ENCODE results near the gene KCNQ5.

KCNQ5 gene

DNA sequence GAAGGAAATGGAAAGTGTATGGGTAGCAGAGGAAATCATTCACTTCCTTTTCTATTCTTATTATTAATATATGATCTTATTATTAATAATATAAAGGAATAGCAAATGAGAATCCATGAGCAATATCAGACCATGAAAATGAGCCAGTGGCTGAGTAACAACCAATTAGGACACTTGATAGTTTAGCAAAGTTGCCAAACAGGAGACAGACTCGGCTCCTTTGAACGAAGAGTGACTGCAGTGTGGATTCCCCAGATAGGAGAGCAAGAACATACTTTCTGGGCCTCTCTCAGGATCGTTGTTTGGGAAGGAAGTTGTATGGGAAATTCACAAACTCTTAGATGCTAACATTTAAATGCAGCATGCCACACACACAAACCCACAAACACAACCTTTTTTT lies 381.4 kb downstream of the KCNQ5 start:
- Histone ChIP-seq H4K8ac (ENCODE audit: low read depth, low read length) (no peak overlapping the region), H3K4me2 (ENCODE audit: insufficient read depth, low read length, poor library complexity, severe bottlenecking) (no peak overlapping the region), H2BK120ac (ENCODE audit: low read depth, low read length) (no peak overlapping the region), H3K23ac (ENCODE audit: low read depth, low read length, poor library complexity) (no peak overlapping the region), H2BK5ac (ENCODE audit: low read length) (no peak overlapping the region), H3K79me1 (ENCODE audit: low read depth, low read length) (no peaks in the 10 kb centered on the region), H3K14ac (ENCODE audit: low read length) (no peak overlapping the region), H3K4me1 (ENCODE audit: control insufficient read depth in 2 of 2, insufficient read depth in 1 of 2, low read depth in 1 of 2, low read length in 2 of 2) (peaks cover 0 to 2% of the 10 kb centered on the region in 2 donors), H2AFZ (ENCODE audit: low read length) (no peak overlapping the region), H2BK12ac (ENCODE audit: low read length) (no peak overlapping the region), H3K36me3 (replicated peaks in 1 of 2; ENCODE audit: control insufficient read depth in 2 of 2, insufficient read depth in 2 of 2, low read length in 2 of 2) (no peaks in the 10 kb centered on the region), H3K9me3 (replicated peaks in 1 of 2; ENCODE audit: control insufficient read depth in 2 of 2, insufficient read depth in 1 of 2, low read depth in 1 of 2, low read length in 2 of 2) (no peaks in the 10 kb centered on the region), H3K4me3 (ENCODE audit: low read length in 2 of 2) (no peak overlapping the region), H3K4ac (ENCODE audit: low read length) (no peak overlapping the region), H2BK15ac (ENCODE audit: low read length) (no peak overlapping the region), H3K9ac (ENCODE audit: low read depth, low read length, poor library complexity) (no peak overlapping the region), H2AK5ac (ENCODE audit: low read depth, low read length) (no peak overlapping the region), H4K91ac (ENCODE audit: low read depth, low read length, poor library complexity) (no peak overlapping the region), H3K27me3 (ENCODE audit: control insufficient read depth in 3 of 3, insufficient read depth in 3 of 3, low read depth in 1 of 3, low read length in 3 of 3) (no peaks in the 10 kb centered on the region), H3K27ac (replicated peaks; ENCODE audit: low read length) (no peak overlapping the region), H3K18ac (ENCODE audit: low read length) (no peak overlapping the region)
- no peak for DNase-seq (ENCODE audit: low spot score)
- no CpG with 5 or more reads among the region's 3 CpGs for WGBS, 2 donors (ENCODE audit: extremely low coverage in 2 of 2, insufficient read length in 2 of 2, insufficient replicate concordance in 1 of 2)

DNA sequence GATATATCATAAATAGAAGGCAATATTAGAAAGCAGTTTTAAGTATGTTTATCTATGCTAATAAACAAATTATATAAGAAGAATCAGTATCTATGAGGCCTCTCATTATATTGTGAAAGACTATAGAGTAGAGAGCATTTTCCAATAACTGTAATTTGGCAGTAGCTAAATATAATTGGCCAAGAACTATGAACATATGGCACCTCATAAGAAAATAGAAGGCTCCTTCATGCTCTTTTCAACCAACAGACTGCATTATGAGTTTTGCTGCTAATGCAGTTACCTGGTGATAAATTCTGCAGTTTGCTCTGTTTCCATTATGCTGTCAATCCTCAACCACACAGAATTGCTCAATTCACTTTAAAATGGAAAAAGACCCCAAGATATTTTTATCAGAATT lies 382.4 kb downstream of the KCNQ5 start:
- Histone ChIP-seq H2BK120ac (ENCODE audit: low read depth, low read length) (no peak overlapping the region), H2AK5ac (ENCODE audit: low read depth, low read length) (no peak overlapping the region), H2AFZ (ENCODE audit: low read length) (no peak overlapping the region), H3K18ac (ENCODE audit: low read length) (no peak overlapping the region), H2BK12ac (ENCODE audit: low read length) (no peak overlapping the region), H3K9ac (ENCODE audit: low read depth, low read length, poor library complexity) (no peak overlapping the region), H3K4me3 (ENCODE audit: low read length in 2 of 2) (no peak overlapping the region), H3K4me2 (ENCODE audit: insufficient read depth, low read length, poor library complexity, severe bottlenecking) (no peak overlapping the region), H3K27me3 (ENCODE audit: control insufficient read depth in 3 of 3, insufficient read depth in 3 of 3, low read depth in 1 of 3, low read length in 3 of 3) (no peaks in the 10 kb centered on the region), H4K8ac (ENCODE audit: low read depth, low read length) (no peak overlapping the region), H2BK5ac (ENCODE audit: low read length) (no peak overlapping the region), H4K91ac (ENCODE audit: low read depth, low read length, poor library complexity) (no peak overlapping the region), H2BK15ac (ENCODE audit: low read length) (no peak overlapping the region), H3K14ac (ENCODE audit: low read length) (no peak overlapping the region), H3K79me1 (ENCODE audit: low read depth, low read length) (no peaks in the 10 kb centered on the region), H3K9me3 (replicated peaks in 1 of 2; ENCODE audit: control insufficient read depth in 2 of 2, insufficient read depth in 1 of 2, low read depth in 1 of 2, low read length in 2 of 2) (no peaks in the 10 kb centered on the region), H3K4me1 (ENCODE audit: control insufficient read depth in 2 of 2, insufficient read depth in 1 of 2, low read depth in 1 of 2, low read length in 2 of 2) (peaks cover 0 to 2% of the 10 kb centered on the region in 2 donors), H3K4ac (ENCODE audit: low read length) (no peak overlapping the region), H3K23ac (ENCODE audit: low read depth, low read length, poor library complexity) (no peak overlapping the region), H3K27ac (replicated peaks; ENCODE audit: low read length) (no peak overlapping the region), H3K36me3 (replicated peaks in 1 of 2; ENCODE audit: control insufficient read depth in 2 of 2, insufficient read depth in 2 of 2, low read length in 2 of 2) (no peaks in the 10 kb centered on the region)
- no peak for DNase-seq (ENCODE audit: low spot score)

DNA sequence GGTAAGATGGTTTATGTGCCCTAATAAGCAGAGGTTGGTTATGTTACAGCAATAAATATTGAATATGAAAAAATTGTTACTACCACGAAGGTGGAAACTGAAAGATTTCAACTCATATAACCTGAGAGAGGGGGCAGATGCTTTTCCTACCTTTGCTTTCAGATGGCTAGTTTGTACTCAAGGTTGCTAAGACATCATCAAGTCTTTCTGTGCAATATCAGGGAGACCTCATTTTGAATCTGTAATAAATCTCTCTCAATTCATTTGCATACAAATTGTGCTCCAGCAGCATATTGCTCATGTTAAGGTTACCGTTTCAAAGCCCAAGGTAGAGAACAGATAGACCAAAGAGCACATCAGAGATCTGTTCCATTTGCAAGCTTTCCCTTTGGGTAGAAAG lies 383.0 kb downstream of the KCNQ5 start:
- Histone ChIP-seq H3K36me3 (replicated peaks in 1 of 2; ENCODE audit: control insufficient read depth in 2 of 2, insufficient read depth in 2 of 2, low read length in 2 of 2) (no peaks in the 10 kb centered on the region), H2AFZ (ENCODE audit: low read length) (no peak overlapping the region), H2BK15ac (ENCODE audit: low read length) (no peak overlapping the region), H3K14ac (ENCODE audit: low read length) (no peak overlapping the region), H3K9ac (ENCODE audit: low read depth, low read length, poor library complexity) (no peak overlapping the region), H3K23ac (ENCODE audit: low read depth, low read length, poor library complexity) (no peak overlapping the region), H2BK5ac (ENCODE audit: low read length) (no peak overlapping the region), H3K4ac (ENCODE audit: low read length) (no peak overlapping the region), H2AK5ac (ENCODE audit: low read depth, low read length) (no peak overlapping the region), H3K4me2 (ENCODE audit: insufficient read depth, low read length, poor library complexity, severe bottlenecking) (no peak overlapping the region), H2BK12ac (ENCODE audit: low read length) (no peak overlapping the region), H3K18ac (ENCODE audit: low read length) (no peak overlapping the region), H3K27me3 (ENCODE audit: control insufficient read depth in 3 of 3, insufficient read depth in 3 of 3, low read depth in 1 of 3, low read length in 3 of 3) (no peaks in the 10 kb centered on the region), H3K4me1 (ENCODE audit: control insufficient read depth in 2 of 2, insufficient read depth in 1 of 2, low read depth in 1 of 2, low read length in 2 of 2) (peaks cover 0 to 2% of the 10 kb centered on the region in 2 donors), H3K27ac (replicated peaks; ENCODE audit: low read length) (no peak overlapping the region), H2BK120ac (ENCODE audit: low read depth, low read length) (no peak overlapping the region), H3K4me3 (ENCODE audit: low read length in 2 of 2) (no peak overlapping the region), H3K9me3 (replicated peaks in 1 of 2; ENCODE audit: control insufficient read depth in 2 of 2, insufficient read depth in 1 of 2, low read depth in 1 of 2, low read length in 2 of 2) (no peaks in the 10 kb centered on the region), H4K91ac (ENCODE audit: low read depth, low read length, poor library complexity) (no peak overlapping the region), H4K8ac (ENCODE audit: low read depth, low read length) (no peak overlapping the region), H3K79me1 (ENCODE audit: low read depth, low read length) (no peaks in the 10 kb centered on the region)
- no peak for DNase-seq (ENCODE audit: low spot score)
- WGBS, 2 donors (ENCODE audit: extremely low coverage in 2 of 2, insufficient read length in 2 of 2, insufficient replicate concordance in 1 of 2), result no CpG with 5 or more reads among the region's 2 CpGs

DNA sequence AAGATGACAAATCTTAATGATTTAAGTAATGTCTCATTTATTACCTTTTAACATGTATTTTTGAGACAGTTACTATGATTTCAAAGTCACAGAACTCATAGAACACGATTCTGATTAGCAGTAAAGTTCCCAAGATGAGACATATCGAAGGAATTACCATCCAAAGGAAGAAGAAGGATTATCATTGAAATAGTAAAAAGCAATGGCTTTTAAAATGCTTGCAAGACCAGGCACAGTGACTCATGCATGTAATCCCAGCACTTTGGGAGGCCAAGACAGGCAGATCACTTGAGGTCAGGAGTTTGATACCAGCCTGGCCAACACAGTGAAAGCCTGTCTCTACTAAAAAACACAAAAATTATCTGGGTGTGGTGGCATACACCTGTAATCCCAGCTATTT lies 384.3 kb downstream of the KCNQ5 start:
- Histone ChIP-seq H3K4ac (ENCODE audit: low read length) (no peak overlapping the region), H2BK15ac (ENCODE audit: low read length) (no peak overlapping the region), H3K18ac (ENCODE audit: low read length) (no peak overlapping the region), H3K36me3 (replicated peaks in 1 of 2; ENCODE audit: control insufficient read depth in 2 of 2, insufficient read depth in 2 of 2, low read length in 2 of 2) (no peaks in the 10 kb centered on the region), H2AFZ (ENCODE audit: low read length) (no peak overlapping the region), H4K91ac (ENCODE audit: low read depth, low read length, poor library complexity) (no peak overlapping the region), H2BK12ac (ENCODE audit: low read length) (no peak overlapping the region), H3K27me3 (ENCODE audit: control insufficient read depth in 3 of 3, insufficient read depth in 3 of 3, low read depth in 1 of 3, low read length in 3 of 3) (no peaks in the 10 kb centered on the region), H3K9me3 (replicated peaks in 1 of 2; ENCODE audit: control insufficient read depth in 2 of 2, insufficient read depth in 1 of 2, low read depth in 1 of 2, low read length in 2 of 2) (no peaks in the 10 kb centered on the region), H2BK5ac (ENCODE audit: low read length) (no peak overlapping the region), H4K8ac (ENCODE audit: low read depth, low read length) (no peak overlapping the region), H3K4me1 (ENCODE audit: control insufficient read depth in 2 of 2, insufficient read depth in 1 of 2, low read depth in 1 of 2, low read length in 2 of 2) (peaks cover 0 to 2% of the 10 kb centered on the region in 2 donors), H2AK5ac (ENCODE audit: low read depth, low read length) (no peak overlapping the region), H3K79me1 (ENCODE audit: low read depth, low read length) (no peaks in the 10 kb centered on the region), H2BK120ac (ENCODE audit: low read depth, low read length) (no peak overlapping the region), H3K27ac (replicated peaks; ENCODE audit: low read length) (no peak overlapping the region), H3K23ac (ENCODE audit: low read depth, low read length, poor library complexity) (no peak overlapping the region), H3K9ac (ENCODE audit: low read depth, low read length, poor library complexity) (no peak overlapping the region), H3K4me3 (ENCODE audit: low read length in 2 of 2) (no peak overlapping the region), H3K4me2 (ENCODE audit: insufficient read depth, low read length, poor library complexity, severe bottlenecking) (no peak overlapping the region), H3K14ac (ENCODE audit: low read length) (no peak overlapping the region)
- WGBS, 2 donors (ENCODE audit: extremely low coverage in 2 of 2, insufficient read length in 2 of 2, insufficient replicate concordance in 1 of 2), result no CpG with 5 or more reads among the region's 2 CpGs
- DNase-seq (ENCODE audit: low spot score), result no peak
